ENCODE data around the gene SEL1L2.
"Not testable (repeated sequence)": the region's sequence is repeated elsewhere in the genome, so short reads cannot be mapped to it uniquely, and the experiment has no call there.

SEL1L2 gene, protein sequence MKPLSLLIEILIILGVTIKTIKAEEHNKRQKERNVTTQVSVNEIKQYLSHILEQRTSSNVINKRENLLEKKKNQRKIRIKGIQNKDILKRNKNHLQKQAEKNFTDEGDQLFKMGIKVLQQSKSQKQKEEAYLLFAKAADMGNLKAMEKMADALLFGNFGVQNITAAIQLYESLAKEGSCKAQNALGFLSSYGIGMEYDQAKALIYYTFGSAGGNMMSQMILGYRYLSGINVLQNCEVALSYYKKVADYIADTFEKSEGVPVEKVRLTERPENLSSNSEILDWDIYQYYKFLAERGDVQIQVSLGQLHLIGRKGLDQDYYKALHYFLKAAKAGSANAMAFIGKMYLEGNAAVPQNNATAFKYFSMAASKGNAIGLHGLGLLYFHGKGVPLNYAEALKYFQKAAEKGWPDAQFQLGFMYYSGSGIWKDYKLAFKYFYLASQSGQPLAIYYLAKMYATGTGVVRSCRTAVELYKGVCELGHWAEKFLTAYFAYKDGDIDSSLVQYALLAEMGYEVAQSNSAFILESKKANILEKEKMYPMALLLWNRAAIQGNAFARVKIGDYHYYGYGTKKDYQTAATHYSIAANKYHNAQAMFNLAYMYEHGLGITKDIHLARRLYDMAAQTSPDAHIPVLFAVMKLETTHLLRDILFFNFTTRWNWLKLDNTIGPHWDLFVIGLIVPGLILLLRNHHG

DNA sequence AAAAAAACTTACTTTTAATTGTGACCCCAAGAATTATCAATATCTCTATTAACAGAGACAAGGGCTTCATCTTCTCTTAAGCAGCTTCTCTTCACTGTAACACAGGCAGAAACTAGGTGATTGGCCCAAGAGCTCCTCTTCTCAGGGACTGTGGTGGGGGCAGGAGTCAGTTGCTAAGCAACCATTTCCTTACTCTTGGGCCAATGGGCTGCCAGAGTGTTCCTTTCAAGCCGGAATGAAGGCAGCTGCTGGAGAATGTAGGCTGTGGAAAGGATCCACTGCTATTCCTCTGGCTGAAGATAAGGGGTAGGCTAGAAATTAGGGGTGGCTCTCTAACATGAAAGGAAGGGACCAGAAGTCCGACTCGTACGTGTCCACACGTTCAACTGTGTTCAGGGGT is at the start of gene SEL1L2:
SEL1L2 (minus strand) TSS at position 150 of the 400 bp plus-strand sequence; CDS start at position 70, 80 bp downstream.
- no peak for DNase-seq

DNA sequence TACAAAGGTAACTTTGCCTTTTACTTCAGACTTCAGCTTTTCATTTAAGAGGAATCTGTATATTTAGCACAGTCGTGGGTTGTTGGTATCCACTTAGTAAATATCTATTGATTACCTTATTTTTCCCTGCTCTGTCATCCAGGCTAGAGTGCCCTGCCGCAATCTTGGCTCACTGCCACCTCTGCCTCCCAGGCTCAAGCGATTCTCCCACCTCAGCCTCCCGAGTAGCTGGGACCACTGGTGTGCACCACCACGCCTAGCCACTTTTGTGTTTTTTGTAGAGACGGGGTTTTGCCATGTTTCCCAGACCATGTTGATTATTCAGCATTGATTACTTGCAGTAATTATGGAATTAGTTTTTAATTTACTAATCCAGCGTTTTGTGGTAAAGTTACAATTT is 46.2 kb upstream of the SEL1L2 start:
- DNase-seq = no peak

DNA sequence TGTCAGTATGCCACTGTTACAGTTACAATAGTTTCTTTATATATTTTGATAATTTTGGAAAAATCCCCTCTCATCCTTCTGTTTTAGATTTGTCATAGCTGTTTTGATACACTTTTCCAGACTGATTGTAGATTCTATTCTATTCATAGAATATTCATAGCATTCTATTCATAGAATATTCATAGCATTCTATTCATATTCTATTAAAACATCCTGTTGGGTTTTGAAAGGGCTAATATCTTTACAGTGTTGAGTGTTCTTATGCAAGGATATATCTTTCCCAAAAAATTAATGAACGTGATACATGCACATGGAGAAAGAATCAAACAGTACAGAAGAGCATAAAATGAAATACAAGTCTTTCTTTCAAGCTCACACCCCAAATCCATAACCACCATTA is 42.9 kb upstream of the SEL1L2 start:
- DNase-seq = no peak

DNA sequence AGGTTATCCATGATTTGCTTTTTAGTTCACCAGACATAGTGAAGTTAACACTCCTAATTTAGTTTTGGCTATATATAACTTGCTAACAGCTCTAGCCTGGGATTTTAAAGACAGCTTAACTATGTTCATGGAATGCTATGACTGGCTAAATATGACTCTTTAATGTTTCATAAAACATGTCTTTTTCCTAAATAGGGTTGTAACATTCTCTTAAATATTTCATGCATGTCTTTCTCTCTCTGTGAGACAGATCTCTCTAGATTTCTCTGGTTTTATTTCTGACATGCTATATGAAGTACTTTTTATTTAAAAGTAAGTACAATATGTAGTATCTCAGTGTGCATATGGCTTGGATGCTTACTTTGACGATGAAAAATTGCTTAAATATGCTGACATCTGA is 40.6 kb upstream of the SEL1L2 start:
- DNase-seq = no peak

DNA sequence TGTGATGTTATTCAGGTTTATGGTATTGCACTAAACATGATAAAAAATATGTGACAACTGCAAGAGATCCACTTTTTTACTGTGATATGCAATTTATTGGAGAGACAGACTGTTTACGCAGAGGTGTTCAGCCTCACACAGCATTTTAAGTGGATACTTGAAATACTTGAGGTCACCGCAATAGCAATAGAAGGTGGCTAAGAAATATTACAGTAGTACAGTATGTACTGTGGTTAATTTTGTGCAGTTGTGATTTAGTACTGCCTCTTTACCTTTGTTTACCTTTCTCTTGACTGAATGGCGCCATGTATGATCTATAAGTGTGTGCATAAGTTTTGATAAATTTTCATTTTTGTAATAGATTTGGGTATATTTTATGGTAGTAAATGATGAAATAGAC is 22.3 kb upstream of the SEL1L2 start:
- no peak for DNase-seq

DNA sequence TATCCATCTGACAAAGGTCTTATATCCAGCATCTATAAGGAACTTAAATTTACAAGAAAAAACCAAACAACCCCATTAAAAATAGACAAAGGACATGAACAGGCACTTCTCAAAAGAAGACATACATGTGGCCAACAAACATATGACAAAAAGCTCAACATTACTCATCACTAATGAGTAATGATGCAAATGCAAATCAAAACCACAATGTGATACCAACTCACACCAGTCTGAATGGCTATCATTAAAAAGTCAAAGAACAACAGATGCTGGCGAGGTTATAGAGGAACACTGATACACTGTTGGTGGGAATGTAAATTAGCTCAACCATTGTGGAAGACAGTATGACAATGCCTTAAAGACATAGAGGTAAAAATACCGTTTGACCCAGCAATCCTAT is 18.8 kb upstream of the SEL1L2 start:
- no peak for DNase-seq

DNA sequence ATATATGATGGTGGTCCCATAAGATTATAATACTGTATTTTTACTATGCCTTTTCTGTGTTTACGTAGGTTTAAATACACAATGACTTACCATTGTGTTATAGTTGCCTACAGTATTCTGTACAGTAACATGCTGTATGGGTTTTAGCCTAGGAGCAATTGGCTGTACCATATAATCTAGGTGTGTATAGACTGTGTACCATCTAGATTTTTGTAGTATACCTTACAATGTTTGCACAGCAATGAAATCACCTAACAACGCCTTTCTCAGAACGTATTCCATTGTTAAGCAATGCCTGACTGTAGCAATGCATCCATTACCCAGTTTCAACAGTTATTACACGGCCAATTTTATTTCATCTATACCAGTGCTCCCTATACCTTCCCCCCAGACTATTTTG is 15.6 kb upstream of the SEL1L2 start:
- no peak for DNase-seq

DNA sequence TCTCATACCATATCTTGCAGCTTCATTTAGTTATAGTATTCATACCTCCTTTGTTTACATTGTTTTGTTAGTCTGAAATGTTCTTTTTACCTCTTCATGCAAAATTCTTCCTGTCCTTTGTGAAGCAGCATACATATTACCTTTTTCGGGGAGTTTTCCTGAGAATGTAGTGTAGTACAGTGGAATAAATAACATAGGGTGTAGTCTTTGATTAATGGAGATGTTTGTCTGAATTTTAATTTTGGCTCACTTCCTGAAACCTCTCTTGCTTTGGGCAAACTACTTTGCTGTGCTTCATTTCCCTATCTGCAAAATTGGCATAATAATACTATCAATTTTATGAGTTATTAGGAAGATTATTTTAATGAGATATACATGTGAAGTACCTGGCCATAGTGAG is 10.5 kb upstream of the SEL1L2 start:
- no peak for DNase-seq

DNA sequence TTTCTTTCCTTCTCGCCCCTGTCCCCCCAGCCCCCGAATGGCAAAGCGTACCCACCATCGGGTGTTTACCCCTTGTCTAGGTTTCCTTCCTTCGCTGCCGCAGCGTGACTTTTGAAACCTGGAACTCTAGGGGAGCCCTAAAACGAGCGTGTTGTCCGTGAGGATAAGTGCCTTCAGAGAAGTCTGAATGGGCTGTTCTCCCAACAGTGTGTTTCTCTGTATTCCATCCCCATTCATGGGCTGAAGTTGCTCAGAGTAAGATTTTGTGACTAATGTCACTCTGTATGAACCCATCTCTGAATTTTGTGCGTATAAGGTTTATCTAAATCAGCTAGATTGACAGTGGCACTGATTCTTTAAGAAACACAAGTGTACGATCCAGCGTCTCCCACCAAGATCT is 5.9 kb upstream of the SEL1L2 start:
- no peak for DNase-seq

DNA sequence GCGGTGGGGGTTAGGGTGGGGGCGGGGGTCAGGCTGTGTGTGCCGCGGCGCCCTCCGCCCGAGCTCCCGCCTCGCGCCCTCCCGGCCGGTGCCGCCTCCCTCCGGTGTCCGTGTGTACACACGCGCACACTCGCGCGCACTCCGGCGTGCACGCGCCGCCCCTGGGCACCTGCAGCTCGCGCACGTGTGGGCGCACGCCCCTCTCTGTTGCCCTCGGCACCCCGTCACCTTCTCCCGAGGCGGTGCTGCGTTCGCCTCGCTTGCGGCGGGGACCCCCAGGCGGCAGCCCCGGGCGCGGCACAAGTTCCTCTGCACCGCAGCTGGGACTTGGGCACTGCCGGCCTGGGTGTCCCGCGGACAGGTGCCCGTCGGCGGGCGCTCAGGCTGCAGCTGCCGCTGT is 5.4 kb upstream of the SEL1L2 start:
- DNase-seq = no peak

DNA sequence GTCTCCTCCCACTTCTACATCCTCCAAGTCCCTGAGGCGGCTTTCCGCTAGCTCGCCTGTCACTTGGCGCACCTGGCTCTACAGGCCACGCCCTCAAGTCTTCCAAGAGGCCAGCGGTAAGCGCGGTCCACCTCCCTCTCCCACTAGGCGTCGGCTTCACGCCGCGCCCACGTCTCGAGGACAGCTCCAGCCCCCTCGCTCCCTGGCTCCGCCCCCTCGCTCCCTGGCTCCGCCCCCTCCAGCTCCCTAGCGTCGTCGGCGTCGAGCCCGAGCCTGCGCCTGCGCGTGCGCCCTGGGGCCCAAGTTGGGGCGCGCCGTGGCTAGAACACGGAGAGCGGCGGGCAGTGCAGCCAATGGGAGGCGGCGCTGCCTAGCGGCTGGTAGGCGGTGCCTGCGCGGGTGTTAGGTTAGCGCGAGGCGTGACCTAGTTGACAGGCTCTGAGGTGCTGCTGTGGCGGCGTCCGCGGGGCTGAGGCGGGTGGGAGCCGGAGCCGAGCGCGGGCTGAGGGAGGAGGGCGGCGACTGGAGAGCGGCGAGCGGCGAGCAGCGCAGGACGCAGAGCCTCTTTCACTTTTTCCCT is 4.8 kb upstream of the SEL1L2 start, which contains the start of gene MACROD2:
MACROD2 (plus strand) TSS at position 431 of the 580 bp plus-strand sequence.
- peak; percentile 94 for DNase-seq

DNA sequence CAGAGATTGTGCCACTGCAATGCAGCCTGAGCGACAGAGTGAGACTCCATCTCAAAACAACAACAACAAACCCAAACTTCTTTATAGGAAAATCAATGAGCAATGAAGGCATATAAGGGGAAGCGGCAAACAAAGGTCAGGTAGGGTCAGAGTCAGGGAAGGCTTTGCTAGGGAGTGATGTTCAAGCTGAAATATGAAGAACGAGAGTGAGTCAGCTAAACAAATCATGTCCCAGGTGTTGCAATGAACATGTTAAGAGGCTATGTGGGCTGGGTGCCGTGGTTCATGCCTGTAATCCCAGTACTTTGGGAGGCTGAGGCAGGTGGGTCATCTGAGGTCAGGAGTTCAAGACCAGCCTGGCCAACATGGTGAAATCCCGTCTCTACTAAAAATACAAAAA is 1.5 kb upstream of the SEL1L2 start:
- DNase-seq = not testable (repeated sequence)

DNA sequence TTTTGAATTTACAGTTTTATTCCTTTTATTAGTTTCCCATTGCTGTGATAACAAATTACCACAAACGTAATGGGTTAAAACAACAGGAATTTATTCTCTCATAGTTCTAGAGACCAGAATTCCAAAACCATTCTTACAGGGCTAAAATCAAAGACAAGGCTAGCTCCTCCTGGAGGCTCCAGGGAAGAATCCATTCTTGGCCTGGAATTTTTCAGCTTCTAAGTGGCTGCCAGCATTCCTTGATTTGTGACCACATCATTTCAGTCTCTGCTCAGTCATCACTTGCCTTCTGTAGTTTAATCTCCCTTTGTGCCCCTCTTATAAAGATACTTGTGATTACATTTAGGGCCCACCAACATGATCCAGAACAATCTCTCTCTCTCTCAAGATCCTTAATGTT is 897 bp upstream of the SEL1L2 start:
- no peak for DNase-seq

DNA sequence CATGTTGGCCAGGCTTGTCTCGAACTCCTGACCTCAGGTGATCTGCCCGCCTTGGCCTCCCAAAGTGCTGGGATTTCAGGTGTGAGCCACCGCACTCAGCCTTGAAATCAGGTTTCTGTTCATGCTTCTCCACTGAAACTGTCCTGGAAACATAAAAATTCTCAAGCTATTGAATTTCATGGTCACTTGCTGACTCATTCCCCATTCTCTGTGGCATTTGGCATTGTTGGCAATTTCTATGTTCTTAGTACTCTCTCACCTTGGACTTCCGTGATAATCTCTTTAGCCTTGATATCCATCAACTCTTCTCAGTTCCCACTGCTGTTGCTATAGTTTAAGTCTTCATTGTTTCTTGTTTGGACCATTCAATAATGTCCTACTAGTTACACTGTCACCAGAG is 6.2 kb downstream of the SEL1L2 start:
- no peak for DNase-seq

DNA sequence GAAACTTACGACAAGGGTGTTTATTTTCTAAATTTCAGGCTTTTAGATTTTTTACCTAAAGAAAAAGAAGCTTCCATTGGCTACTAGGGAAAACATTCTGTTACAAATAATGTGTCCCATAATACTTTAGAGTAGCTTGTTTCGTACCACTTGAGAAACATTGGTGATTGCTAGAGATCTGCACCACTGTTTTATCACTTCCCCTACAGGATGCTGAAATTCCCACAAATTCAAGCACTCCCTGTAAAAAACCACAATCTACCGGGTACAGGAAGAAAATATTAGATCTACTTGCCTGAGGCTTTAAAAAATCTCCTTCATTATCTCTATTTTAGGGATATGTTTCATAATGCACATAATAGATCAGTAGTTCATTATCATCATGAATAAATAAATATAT is 29.9 kb downstream of the SEL1L2 start:
- no peak for DNase-seq

DNA sequence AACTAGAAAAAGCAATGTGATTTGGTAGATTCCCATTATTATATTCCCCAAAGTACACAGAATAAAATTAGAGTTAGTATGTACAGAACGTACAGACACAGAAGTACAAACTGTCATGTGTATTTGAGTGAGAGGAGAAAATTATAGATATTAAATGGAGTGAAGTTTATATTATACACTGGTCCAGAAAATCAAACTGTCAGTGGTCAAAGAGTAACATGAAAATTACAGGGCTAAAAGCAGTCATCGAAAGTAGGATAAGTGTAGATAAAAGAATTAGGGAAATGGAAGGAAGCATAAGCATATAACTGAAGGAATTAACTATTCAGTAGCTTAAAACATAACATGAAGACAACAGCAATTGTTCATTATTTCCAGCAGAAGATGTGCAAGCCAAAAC is 30.3 kb downstream of the SEL1L2 start:
- DNase-seq = no peak

DNA sequence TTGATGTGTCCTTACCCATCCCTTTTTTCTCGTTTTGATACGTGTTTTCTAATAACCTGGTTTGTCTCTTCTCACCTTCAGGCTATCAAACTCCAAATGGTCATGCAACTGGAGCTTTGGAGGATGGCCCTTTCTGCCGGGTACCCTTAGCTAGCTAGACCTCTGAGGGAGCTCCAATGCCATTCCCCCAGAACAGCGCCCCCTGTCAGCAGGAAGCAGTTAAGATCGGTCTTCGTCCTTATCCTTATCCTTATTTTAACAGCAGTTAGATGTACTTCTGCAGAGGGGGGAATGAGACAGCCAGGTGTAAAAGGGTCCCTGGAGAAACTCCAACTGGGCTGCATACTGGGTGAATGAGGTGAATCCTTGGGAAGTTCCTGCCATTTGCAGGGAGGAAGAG is 37.2 kb downstream of the SEL1L2 start:
- DNase-seq = no peak

DNA sequence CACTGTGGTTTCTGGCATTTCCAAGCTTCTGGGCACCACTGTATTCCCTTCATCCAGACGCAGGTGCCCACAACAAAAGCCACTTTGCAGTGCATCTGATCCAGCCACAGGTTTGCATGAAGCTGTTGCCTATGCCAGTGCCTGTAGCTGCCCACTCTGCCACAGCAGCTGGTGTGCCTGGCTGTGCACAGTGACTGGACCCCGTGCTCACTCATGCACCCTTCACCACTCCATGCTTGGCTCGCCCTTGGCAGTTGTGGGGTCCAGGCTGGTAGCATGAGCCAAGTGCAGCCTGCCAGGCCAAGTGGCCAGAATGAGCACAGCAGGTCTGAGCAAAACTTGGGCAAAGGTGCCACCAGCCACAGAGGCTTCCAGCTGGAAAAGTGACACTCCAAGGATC is 42.7 kb downstream of the SEL1L2 start:
- no peak for DNase-seq

DNA sequence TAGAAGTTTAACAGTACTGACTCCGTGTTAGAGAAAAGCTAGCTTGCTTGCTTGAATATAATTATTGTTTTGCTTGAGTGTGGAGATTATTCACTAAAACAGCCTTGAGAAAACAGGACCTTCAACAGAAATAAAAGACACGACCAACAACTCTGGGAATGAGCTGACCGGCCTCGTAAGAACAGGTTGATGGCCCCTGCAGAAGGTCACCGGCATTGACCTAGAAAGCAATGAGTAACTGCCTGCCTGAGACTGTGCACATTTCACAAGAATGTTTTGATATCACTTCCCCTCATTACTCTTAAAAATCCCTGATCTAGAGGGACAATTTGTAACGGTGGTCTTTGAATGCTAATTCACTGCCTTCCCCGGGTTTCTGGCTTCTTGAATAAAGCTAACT is 49.4 kb downstream of the SEL1L2 start:
- no peak for DNase-seq

DNA sequence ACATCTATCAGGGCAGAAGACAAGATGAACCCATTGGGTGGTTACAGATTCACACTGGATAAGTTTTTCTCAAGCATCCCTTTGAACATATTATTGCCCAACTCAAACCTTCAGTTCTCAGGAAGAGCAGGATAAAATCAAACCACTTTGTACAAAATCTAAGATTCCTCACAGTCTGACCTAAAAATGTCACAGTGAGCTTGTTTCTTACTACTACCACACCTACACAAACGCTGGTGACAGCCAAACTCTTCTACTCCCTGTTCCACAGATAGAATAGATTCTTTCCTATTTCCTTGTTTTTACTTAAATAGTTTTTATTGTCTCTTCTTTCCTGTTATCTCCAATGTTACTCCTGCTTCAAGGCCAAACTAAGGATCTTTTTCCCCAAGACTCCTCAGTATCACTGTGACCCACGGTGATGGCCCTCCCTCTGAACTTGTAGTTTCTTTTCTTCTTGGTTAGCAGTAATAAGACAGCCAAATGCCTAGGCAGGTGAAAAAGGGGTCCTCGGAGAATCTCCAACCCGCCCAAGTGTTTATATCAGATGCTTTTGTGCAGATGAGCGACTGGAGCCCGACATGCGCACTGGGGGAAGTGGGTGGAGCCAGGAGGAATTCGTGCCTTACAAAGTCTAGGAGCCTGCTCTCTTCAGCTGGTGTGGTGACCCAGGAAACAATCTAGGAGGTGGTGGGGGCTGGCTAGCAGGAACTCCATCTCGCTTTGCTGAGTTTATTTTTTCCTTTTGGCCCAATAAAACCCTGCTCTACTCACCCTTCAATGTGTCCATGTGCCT is 53.4 kb downstream of the SEL1L2 start:
- DNase-seq = no peak

DNA sequence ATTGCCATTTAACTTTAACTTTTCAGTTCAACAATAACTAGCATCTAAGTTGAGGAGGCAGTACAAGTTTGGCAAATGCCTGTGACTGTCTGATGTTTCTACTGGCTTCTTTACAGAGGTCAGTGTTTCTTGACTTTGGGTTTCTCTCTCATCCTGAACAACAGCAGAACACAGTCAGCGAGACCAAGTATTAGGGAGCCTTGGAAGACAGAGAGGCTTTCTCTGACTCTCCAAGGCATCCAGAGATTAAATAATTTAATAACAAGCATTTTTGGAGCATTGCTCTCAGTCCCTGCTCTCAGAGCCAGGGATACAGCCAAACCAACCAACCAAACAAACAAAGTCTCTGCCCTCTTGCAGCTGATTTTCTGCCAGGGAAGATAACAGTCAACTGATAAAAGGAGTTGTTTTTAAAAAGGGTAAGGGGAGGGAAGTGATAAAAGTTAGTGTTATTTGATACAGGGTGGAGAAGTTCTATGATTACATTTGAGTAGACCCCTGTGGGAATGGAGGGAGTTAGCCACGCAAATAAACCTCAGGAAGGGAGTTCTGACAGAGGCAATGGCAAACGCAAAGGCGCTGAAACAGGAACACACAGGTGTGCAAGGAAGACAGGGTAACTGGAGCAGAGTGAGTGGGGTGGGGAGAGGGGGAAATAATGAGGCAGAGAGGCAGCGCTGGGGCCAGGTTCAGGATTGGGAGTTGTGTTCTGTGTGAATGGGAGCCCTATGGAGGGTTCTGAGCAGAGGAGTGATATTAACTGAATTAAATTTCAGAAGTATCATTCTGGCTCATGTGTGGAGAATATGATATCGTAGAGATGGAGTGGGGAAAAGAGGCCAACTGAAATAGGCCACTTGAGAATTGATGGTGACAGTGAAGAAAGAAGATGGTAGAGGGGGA is 55.2 kb downstream of the SEL1L2 start:
- DNase-seq = no peak

DNA sequence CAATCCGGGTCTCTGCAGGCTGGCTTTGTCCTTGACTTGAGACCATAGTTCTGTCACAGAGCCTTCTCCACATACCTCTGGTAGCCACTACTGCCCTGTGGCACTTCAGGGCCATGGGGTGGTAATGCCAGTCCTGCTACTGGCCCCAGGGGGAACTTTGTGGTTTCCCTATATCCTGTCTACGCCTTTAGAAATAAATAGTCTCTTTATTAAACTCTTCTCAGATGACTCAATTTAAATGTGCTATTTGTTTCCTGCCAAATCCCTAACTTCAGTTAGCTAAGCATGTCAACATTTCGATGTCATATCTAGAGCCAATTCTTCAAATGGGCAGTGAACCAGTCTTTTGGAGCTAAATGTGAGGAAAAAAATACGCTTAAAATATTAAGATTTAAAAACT is 60.1 kb downstream of the SEL1L2 start:
- DNase-seq = peak; percentile 28

Measured in T1000 (cell line).